GM18502 (cell line): ENCODE data around the gene CALML6.
"Not testable (repeated sequence)": the region's sequence is repeated elsewhere in the genome, so short reads cannot be mapped to it uniquely, and the experiment has no call there.

Experiments used
- ATAC-seq: cut with Tn5 transposase; IDR thresholded peaks from one replicate; pipeline ENCODE4 v1.9.1; 2021; ENCODE audit warnings: mild to moderate bottlenecking; ENCODE audit not compliant: unreplicated experiment, poor library complexity

Gene CALML6

GRCh38 chr1:1922956-1923833, 8.1 kb downstream of the CALML6 start:
- no peak for ATAC-seq

GRCh38 chr1:1924386-1924785, 9.3 kb downstream of the CALML6 start:
- no peak for ATAC-seq

GRCh38 chr1:1924849-1925248, 9.8 kb downstream of the CALML6 start:
- no peak for ATAC-seq

GRCh38 chr1:1925437-1926345, 10.6 kb downstream of the CALML6 start:
- ATAC-seq: no peak

- no peak for ATAC-seq
These were observed 11.3 kb downstream of the CALML6 start for GRCh38 chr1:1926346-1926811.

GRCh38 chr1:1926886-1927660, 12.0 kb downstream of the CALML6 start:
- ATAC-seq: no peak

- ATAC-seq: no peak
These were observed 12.7 kb downstream of the CALML6 start for GRCh38 chr1:1927751-1928150.

GRCh38 chr1:1928231-1929101, 13.4 kb downstream of the CALML6 start:
- ATAC-seq: no peak

GRCh38 chr1:1929102-1929638, 14.1 kb downstream of the CALML6 start:
- ATAC-seq: no peak

- no peak for ATAC-seq
These were observed 14.8 kb downstream of the CALML6 start for GRCh38 chr1:1929639-1930545.

- not testable (repeated sequence) for ATAC-seq
These were observed 19.8 kb downstream of the CALML6 start for GRCh38 chr1:1934848-1935247.

GRCh38 chr1:1937061-1937460, 22.0 kb downstream of the CALML6 start:
- ATAC-seq: no peak

GRCh38 chr1:1937549-1938275, 22.7 kb downstream of the CALML6 start:
- ATAC-seq: no peak

- no peak for ATAC-seq
These were observed 23.2 kb downstream of the CALML6 start for GRCh38 chr1:1938276-1938573.

GRCh38 chr1:1938613-1939295, 23.7 kb downstream of the CALML6 start:
- no peak for ATAC-seq

GRCh38 chr1:1939296-1940122, 24.4 kb downstream of the CALML6 start:
- ATAC-seq: no peak
